Colonic mucosa (tissue), 4 donors: ENCODE data around the gene SLC1A7. TPM values are rescaled to one million over a fixed set of nuclear protein-coding genes. Genes with fewer than 3 reads are reported as not detected.

Experiments used
- DNase-seq: peaks from one replicate; pipeline ENCODE4 v3.0.0-alpha.2; 2020
- H3K27ac ChIP-seq: fragments of 200-600 bp; one replicate; pipeline ENCODE4 v1.8.0; 2021
- H3K27me3 ChIP-seq: fragments of 200-600 bp; one replicate; pipeline ENCODE4 v1.8.0; 2021
- H3K36me3 ChIP-seq: fragments of 200-600 bp; one replicate; pipeline ENCODE4 v1.8.0; 2021
- H3K4me1 ChIP-seq: fragments of 200-600 bp; one replicate; pipeline ENCODE4 v1.8.0; 2021; ENCODE audit warnings: mild to moderate bottlenecking
- H3K4me3 ChIP-seq: fragments of 200-600 bp; one replicate; pipeline ENCODE4 v1.8.0; 2021
- H3K9ac ChIP-seq, 2 donors: one replicate each; pipeline ENCODE4 v1.7.0; 2013; ENCODE audit warnings: control low read depth in 2 of 2, low read depth in 2 of 2, low read length in 2 of 2
- H3K9me3 ChIP-seq: fragments of 200-600 bp; one replicate; pipeline ENCODE4 v1.8.0; 2021
- CTCF ChIP-seq: fragments of 200-600 bp; IDR thresholded peaks from one replicate; pipeline ENCODE4 v1.8.0; 2022; ENCODE audit warnings: antibody characterized with exemption, mild to moderate bottlenecking
- intact Hi-C: fragments of 100-400 bp; cut with DNase I; formaldehyde crosslinking; loops from one replicate; pipeline ENCODE4 v1.14.1; 2022
- total RNA-seq, 2 donors: library from RNA; stranded (reverse); fragmentation: NEBNext Ultra II Directional in 1 of 2; extraction: Animal tissue kit (Norgen Biotek cat#: 25700) in 1 of 2; gene quantifications; one replicate each; pipeline ENCODE4 v1.2.1, GENCODE V29; 2021
- donor health status: healthy.
- donor health status: DM: no; HTN: no; CAD: no.
- donor health status: DM: no; HTN: no; CAD: no.

Gene SLC1A7
- total RNA-seq, 2 donors from 2014 or later, result 0.50 to 1.1 TPM

DNA sequence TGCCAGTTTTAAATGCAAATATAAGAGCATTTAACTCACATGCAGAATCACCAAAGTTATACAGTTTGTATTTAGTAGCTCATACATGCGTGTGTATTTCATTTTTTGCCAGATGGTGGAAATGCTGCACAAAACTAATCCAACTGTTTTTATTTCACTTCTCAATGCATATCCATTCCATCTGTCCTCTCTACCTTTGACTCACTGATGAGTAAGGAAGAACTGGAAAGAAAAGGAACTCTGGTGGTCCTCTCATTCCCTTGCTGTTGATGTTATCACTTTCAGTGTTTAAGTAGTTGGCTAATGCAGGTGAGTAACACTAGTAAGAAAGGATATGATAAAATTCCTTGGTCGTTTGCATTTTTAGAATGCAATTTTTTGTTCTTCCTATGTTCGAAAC is 5.7 kb upstream of the SLC1A7 start:
- intact Hi-C loops, result no loop called here

GRCh38 chr1:53147174-53147573 is 4.7 kb upstream of the SLC1A7 start:
- no peaks in the 10 kb centered on the region for H3K36me3 ChIP-seq
- DNase-seq, result no peak
- no peaks in the 10 kb centered on the region for H3K27me3 ChIP-seq
- intact Hi-C loops, result no loop called here
- no peak overlapping the region for H3K4me3 ChIP-seq
- no peak overlapping the region for H3K27ac ChIP-seq
- no peak overlapping the region for H3K9ac ChIP-seq
- no peaks in the 10 kb centered on the region for H3K4me1 ChIP-seq
- TF ChIP-seq CTCF, result no peak
- H3K9me3 ChIP-seq, result no peaks in the 10 kb centered on the region

More for the DNA sequence above, 5.7 kb upstream of the SLC1A7 start:
- Histone ChIP-seq H3K27me3 (no peaks in the 10 kb centered on the region), H3K27ac (no peak overlapping the region), H3K36me3 (no peaks in the 10 kb centered on the region), H3K9ac (no peak overlapping the region), H3K4me3 (no peak overlapping the region), H3K4me1 (no peaks in the 10 kb centered on the region), H3K9me3 (no peaks in the 10 kb centered on the region)
- TF ChIP-seq CTCF, result no peak
- no peak for DNase-seq

DNA sequence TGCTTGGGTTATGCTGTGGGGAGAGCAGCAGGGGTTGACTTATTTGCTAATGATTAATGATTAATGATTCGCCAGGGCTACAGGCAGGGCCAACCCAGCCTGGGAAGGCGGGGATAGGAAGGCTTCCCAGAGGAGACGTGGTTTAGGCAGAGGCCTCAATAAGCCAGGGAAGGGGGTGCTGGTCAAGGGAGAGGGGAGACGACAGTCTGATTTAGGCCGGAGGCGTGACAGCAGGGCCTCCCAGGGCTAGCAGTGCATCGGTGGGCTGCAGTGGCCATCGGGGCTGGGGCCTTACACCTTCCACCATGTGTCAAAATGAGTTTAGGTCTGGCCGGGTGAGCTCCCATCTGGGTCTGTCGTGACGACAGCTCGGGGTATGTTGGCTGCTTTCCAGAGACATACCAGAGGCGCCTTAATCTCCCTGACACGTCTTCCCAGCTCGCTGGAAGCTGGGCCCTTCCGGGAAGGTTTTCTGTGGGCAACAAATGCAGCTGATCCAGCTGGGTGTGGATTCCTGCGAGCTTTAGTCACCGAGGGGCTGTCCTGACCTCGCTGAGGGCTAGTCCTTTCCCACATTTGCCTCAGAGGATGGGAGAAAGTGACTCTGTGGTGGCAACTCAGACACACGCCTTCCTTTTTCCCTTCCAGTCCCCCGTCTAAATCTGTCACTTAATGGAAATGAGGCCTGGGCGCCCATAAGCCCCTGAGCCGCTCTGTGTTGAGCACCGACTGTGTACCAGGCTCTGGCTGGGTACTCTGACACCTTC is 3.7 kb upstream of the SLC1A7 start:
- Histone ChIP-seq H3K9me3 (no peaks in the 10 kb centered on the region), H3K36me3 (no peaks in the 10 kb centered on the region), H3K27me3 (no peaks in the 10 kb centered on the region), H3K27ac (peak overlapping the region; percentile 52), H3K4me1 (no peaks in the 10 kb centered on the region), H3K9ac (no peak overlapping the region), H3K4me3 (no peak overlapping the region)
- intact Hi-C loops, result no loop called here
- TF ChIP-seq CTCF, result no peak
- DNase-seq, result peak; percentile 40

DNA sequence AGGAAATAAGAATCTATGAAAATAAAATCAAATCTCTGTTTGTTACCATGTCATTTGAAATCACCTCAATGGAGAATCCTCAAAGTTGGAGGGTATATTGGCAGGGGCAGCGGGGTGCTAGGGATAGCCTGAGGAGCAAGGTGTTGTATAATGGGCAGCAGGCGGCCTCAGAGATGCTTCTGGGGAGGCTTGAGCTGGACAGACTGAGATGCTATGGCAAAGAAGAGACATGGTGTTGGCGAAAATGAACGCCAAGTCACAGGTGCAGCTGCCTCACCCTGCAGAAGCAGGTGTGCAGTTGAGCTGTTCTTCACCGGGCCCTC is 3.1 kb upstream of the SLC1A7 start:
- intact Hi-C loops, result no loop called here
- H3K27ac ChIP-seq, result peak overlapping the region; percentile 52
- H3K4me3 ChIP-seq, result no peak overlapping the region
- H3K9ac ChIP-seq, result no peak overlapping the region
- no peaks in the 10 kb centered on the region for H3K36me3 ChIP-seq
- no peak for TF ChIP-seq CTCF
- no peak for DNase-seq
- H3K9me3 ChIP-seq, result no peaks in the 10 kb centered on the region
- H3K4me1 ChIP-seq, result no peaks in the 10 kb centered on the region
- no peaks in the 10 kb centered on the region for H3K27me3 ChIP-seq

DNA sequence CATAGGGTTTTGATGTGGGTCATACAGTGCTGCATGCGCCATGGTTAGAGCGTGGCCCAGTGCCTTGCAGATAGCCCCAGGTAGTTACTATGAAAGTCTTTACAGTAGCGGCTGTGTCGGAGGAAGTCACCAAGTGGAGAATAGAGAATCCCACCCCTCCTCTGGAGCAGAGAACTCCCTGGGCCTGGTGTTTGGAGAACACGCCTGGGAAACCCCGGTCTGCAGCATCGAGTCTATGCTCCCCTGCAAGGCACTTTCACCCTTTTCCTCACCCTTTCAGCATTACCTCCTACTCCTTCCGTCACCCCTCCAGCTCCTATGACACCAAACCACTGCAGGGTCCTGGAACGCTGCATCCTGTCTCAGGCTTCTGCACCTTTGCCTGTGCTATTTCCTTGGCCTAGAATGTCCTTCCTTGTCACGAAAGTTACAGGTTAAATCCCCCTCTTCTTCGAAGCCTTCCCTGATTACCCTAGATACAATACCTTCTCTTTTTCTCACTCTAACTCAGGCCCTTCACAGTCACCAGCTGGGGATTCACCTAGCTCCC is 2.7 kb upstream of the SLC1A7 start:
- Histone ChIP-seq H3K4me3 (no peak overlapping the region), H3K9ac (no peak overlapping the region), H3K27ac (no peak overlapping the region), H3K27me3 (no peaks in the 10 kb centered on the region), H3K4me1 (no peaks in the 10 kb centered on the region), H3K9me3 (no peaks in the 10 kb centered on the region), H3K36me3 (no peaks in the 10 kb centered on the region)
- DNase-seq, result no peak
- TF ChIP-seq CTCF, result no peak
- intact Hi-C loops, result no loop called here
